Endodermal cell (in vitro differentiated cells): ENCODE measurements around the gene PRIM2. TPM values are rescaled to one million over a fixed set of nuclear protein-coding genes. Genes with fewer than 3 reads are reported as not detected.
"Not testable (repeated sequence)": the region's sequence is repeated elsewhere in the genome, so short reads cannot be mapped to it uniquely, and the experiment has no call there.

Experiments
- DNase-seq: peaks from one replicate; pipeline ENCODE4 v3.0.0-alpha.2; 2017
- H3K27ac ChIP-seq: 2 replicates; pipeline ENCODE4 v1.5.1; 2013; ENCODE audit warnings: mild to moderate bottlenecking, low read depth, low read length, moderate library complexity
- H3K27me3 ChIP-seq: 2 replicates; pipeline ENCODE4 v1.6.1; 2013; ENCODE audit warnings: mild to moderate bottlenecking, low read length, moderate library complexity; ENCODE audit not compliant: insufficient read depth, control insufficient read depth, poor library complexity, severe bottlenecking
- H3K36me3 ChIP-seq: 2 replicates; pipeline ENCODE4 v1.7.0; 2013; ENCODE audit warnings: mild to moderate bottlenecking, low read length, moderate library complexity; ENCODE audit not compliant: control insufficient read depth, insufficient read depth
- H3K4me1 ChIP-seq: one replicate; pipeline ENCODE4 v1.7.0; 2013; ENCODE audit warnings: low read length; ENCODE audit not compliant: control insufficient read depth, insufficient read depth
- H3K4me3 ChIP-seq: 2 replicates; pipeline ENCODE4 v1.5.1; 2013; ENCODE audit warnings: mild to moderate bottlenecking, low read length, moderate library complexity
- H3K9ac ChIP-seq: 2 replicates; pipeline ENCODE4 v1.6.1; 2013; ENCODE audit warnings: mild to moderate bottlenecking, low read length, moderate library complexity; ENCODE audit not compliant: poor library complexity, severe bottlenecking; ENCODE audit errors: extremely low read depth
- H3K9me3 ChIP-seq: 2 replicates; pipeline ENCODE4 v1.6.1; 2013; ENCODE audit warnings: mild to moderate bottlenecking, low read length, moderate library complexity; ENCODE audit not compliant: control insufficient read depth
- H3K27ac Mint-ChIP-seq: 2 replicates; pipeline ENCODE4 v1.8.0; 2020; ENCODE audit warnings: mixed read lengths
- H3K27me3 Mint-ChIP-seq: 2 replicates; pipeline ENCODE4 v1.8.0; 2021; ENCODE audit warnings: mild to moderate bottlenecking, mixed read lengths; ENCODE audit not compliant: insufficient read depth
- H3K36me3 Mint-ChIP-seq: 2 replicates; pipeline ENCODE4 v1.8.0; 2020; ENCODE audit warnings: low read depth, mixed read lengths
- H3K4me1 Mint-ChIP-seq: 2 replicates; pipeline ENCODE4 v1.8.0; 2020; ENCODE audit warnings: mixed read lengths
- H3K4me3 Mint-ChIP-seq: 2 replicates; pipeline ENCODE4 v1.8.0; 2020; ENCODE audit warnings: mild to moderate bottlenecking, moderate library complexity, mixed read lengths
- H3K9me3 Mint-ChIP-seq: 2 replicates; pipeline ENCODE4 v1.8.0; 2020; ENCODE audit warnings: mild to moderate bottlenecking, mixed read lengths
- WGBS, 2 experiments: methylation state at CpG; one replicate each; pipeline versions ENCODE4 v1.1.5 to v1.1.7; 2013; ENCODE audit warnings: missing lambda C conversion rate in 2 of 2, mixed read lengths in 1 of 2; ENCODE audit not compliant: insufficient coverage in 1 of 2, insufficient read length in 1 of 2; 5-methylcytosine and 5-hydroxymethylcytosine counted together
- total RNA-seq, 2 donors: library from RNA; stranded (reverse); fragmentation: NEBNext Ultra II Directional in 1 of 2; extraction: Animal tissue kit (Norgen Biotek cat#: 25700) in 1 of 2; gene quantifications; 2 replicates in 1 of 2; 3 replicates in 1 of 2; pipeline ENCODE4 v1.2.1, GENCODE V29; 2021
- TF ChIP-seq, protein P1 (sequence below): fragments of 200-600 bp; sonication (generic); conservative IDR thresholded peaks from 2 replicates; pipeline ENCODE4 v1.5.0; 2021; ENCODE audit warnings: antibody characterized with exemption, mild to moderate bottlenecking

Gene PRIM2
- total RNA-seq, 2 donors from 2014 or later = 30.9 to 43.1 TPM

DNA sequence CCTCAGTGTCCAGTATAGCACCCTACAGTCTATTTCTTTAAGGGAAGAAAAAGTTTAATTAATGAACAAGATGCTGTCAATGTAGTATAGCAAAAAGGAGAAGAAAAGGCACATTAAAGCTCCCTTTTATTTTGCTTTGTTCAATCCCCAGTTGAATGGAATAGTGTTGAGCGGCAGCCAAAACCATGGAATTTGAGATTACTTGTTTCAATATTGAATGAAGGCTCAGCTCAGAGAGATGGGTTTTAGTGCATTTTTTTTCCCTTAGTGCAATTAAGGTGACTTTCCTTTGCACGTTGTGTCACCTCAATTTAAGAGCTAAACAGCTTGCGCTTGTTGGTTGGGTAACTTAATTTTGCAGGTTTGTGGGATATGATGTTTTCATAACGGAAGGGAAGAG is 254.7 kb downstream of the PRIM2 start:
- H3K36me3 Mint-ChIP-seq, H3K27me3 Mint-ChIP-seq, H3K9me3 ChIP-seq, DNase-seq, H3K27ac Mint-ChIP-seq, H3K36me3 ChIP-seq, H3K27ac ChIP-seq, H3K4me1 ChIP-seq, H3K4me1 Mint-ChIP-seq, H3K9ac ChIP-seq, H3K27me3 ChIP-seq, H3K4me3 Mint-ChIP-seq, H3K9me3 Mint-ChIP-seq, H3K4me3 ChIP-seq: not testable (repeated sequence)
- 96% methylated on average over 4 of the region's 4 CpGs; no CpG with 5 or more reads in 1 of the 2 experiments for WGBS, 2 experiments

DNA sequence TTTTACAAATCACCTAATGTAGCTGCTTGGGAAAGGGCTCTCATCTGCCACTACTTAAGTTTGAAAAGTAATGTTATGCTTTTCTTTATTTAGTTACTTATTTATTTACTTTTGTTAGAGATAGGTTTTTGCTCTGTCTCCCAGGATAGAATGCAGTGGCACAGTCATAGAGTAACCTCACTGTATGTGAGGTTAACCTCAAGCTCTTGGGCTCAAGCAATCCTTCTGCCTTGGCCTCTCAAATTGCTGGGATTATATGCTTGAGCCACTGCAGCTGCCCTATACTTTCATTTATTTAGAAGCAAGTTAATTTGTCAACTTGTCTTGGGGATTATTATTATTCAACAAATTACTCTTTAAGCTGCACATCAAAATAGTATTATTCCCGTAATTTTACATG is 255.4 kb downstream of the PRIM2 start:
- not testable (repeated sequence) for H3K9ac ChIP-seq, H3K27ac Mint-ChIP-seq, H3K4me3 Mint-ChIP-seq, H3K4me1 ChIP-seq, H3K4me1 Mint-ChIP-seq, H3K9me3 ChIP-seq, H3K27me3 Mint-ChIP-seq, H3K36me3 ChIP-seq, H3K36me3 Mint-ChIP-seq, H3K27me3 ChIP-seq, H3K27ac ChIP-seq, H3K4me3 ChIP-seq, DNase-seq, H3K9me3 Mint-ChIP-seq
- WGBS, 2 experiments = no CpG with 5 or more reads among the region's 1 CpG

DNA sequence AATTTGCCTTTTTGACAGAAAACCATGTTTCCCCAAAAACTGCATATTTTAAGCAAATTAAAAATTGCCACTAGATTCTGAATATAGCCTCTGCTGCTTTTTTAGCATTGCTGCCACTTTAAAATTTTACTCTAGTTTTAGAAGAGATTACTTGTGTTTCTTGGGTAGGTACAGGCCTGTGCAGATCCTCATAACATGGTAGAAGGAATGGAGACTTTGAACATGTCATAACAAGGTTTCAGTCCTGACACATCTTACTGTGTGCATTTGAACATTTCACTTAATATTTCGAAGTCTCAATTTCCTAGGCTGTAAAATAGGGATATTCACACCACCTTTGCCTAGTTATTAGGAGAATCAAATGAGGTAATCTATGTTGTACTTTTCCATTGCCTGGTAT is 259.6 kb downstream of the PRIM2 start:
- not testable (repeated sequence) for H3K9me3 ChIP-seq, H3K36me3 ChIP-seq, H3K36me3 Mint-ChIP-seq, H3K27ac Mint-ChIP-seq, H3K4me1 Mint-ChIP-seq, H3K9ac ChIP-seq, H3K4me3 Mint-ChIP-seq, H3K27me3 ChIP-seq, H3K27me3 Mint-ChIP-seq, H3K4me3 ChIP-seq, DNase-seq, H3K9me3 Mint-ChIP-seq, H3K27ac ChIP-seq, H3K4me1 ChIP-seq
- WGBS, 2 experiments = no CpG with 5 or more reads among the region's 1 CpG

DNA sequence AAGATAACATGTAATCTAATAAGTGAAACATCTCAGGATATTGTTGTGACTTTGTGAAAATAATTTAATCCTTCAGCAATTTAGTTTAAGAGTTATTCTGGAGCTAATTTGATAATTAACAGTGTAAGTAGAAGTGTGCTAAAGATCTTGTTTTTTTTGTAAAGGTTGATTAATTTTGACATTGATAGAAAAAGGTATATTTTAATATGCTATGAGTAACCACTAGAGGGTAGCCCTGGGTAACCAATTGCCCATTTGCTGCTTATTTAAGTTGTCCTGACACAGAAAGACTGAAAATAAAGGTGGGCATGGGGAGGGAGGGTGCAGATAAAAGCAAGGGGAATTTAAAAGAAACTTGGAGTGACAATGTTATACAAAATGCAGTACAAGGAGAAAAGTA is 262.1 kb downstream of the PRIM2 start:
- H3K27ac ChIP-seq, H3K4me1 ChIP-seq, H3K27me3 Mint-ChIP-seq, H3K27ac Mint-ChIP-seq, H3K4me1 Mint-ChIP-seq, H3K9ac ChIP-seq, H3K27me3 ChIP-seq, H3K36me3 ChIP-seq, DNase-seq, H3K4me3 Mint-ChIP-seq, H3K9me3 ChIP-seq, H3K9me3 Mint-ChIP-seq, H3K4me3 ChIP-seq, H3K36me3 Mint-ChIP-seq: not testable (repeated sequence)
- TF ChIP-seq, protein P1, sequence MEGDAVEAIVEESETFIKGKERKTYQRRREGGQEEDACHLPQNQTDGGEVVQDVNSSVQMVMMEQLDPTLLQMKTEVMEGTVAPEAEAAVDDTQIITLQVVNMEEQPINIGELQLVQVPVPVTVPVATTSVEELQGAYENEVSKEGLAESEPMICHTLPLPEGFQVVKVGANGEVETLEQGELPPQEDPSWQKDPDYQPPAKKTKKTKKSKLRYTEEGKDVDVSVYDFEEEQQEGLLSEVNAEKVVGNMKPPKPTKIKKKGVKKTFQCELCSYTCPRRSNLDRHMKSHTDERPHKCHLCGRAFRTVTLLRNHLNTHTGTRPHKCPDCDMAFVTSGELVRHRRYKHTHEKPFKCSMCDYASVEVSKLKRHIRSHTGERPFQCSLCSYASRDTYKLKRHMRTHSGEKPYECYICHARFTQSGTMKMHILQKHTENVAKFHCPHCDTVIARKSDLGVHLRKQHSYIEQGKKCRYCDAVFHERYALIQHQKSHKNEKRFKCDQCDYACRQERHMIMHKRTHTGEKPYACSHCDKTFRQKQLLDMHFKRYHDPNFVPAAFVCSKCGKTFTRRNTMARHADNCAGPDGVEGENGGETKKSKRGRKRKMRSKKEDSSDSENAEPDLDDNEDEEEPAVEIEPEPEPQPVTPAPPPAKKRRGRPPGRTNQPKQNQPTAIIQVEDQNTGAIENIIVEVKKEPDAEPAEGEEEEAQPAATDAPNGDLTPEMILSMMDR = peak; percentile 66

DNA sequence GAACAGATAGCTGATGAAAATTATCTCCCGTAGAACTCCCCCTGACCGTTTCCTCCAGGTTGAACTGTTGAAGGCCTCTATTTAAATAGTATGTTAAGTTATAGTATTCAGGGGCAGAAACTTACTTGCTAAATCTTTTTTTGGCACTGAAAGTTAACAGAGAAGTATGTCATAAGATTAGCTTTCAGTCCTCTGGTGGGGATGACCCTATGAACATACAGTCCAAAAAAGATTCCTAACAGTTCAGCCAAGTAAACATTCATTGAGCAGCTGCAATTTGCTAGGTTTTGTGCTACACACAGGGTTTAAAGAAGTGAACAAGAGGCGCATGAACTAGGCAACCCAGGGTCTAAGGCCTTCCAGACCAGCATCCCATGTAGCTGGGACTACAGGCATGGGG is 264.2 kb downstream of the PRIM2 start:
- H3K27ac Mint-ChIP-seq, H3K27me3 Mint-ChIP-seq, H3K36me3 Mint-ChIP-seq, DNase-seq, H3K36me3 ChIP-seq, H3K4me1 Mint-ChIP-seq, H3K4me3 ChIP-seq, H3K4me3 Mint-ChIP-seq, H3K27ac ChIP-seq, H3K9me3 ChIP-seq, H3K9ac ChIP-seq, H3K4me1 ChIP-seq, H3K9me3 Mint-ChIP-seq, H3K27me3 ChIP-seq: not testable (repeated sequence)
- WGBS, 2 experiments = 83 to 93% methylated on average over 1 to 3 of the region's 3 CpGs

DNA sequence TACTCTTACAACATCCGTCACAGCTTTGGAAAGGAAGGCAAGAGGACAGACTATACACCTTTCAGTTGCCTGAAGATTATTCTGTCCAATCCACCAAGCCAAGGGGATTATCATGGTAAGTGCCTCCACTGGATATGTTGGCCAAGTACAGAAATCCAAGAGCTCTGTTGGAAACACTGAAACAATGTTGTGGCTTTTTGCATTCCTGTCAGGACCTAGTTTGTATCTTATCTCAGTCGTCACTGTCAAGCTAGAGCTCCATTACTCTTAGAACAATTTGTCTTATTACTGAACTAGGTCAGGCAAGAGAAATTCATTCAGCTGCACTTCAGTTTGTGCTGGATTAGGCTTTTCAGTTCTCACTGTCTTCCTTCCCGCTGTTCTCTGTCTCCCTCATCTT is 283.7 kb downstream of the PRIM2 start:
- DNase-seq, H3K9me3 ChIP-seq, H3K36me3 ChIP-seq, H3K4me1 ChIP-seq, H3K27ac Mint-ChIP-seq, H3K9ac ChIP-seq, H3K4me3 ChIP-seq, H3K4me3 Mint-ChIP-seq, H3K4me1 Mint-ChIP-seq, H3K27ac ChIP-seq, H3K27me3 Mint-ChIP-seq, H3K36me3 Mint-ChIP-seq, H3K27me3 ChIP-seq, H3K9me3 Mint-ChIP-seq: not testable (repeated sequence)
- 98% methylated on average over 3 of the region's 3 CpGs; no CpG with 5 or more reads in 1 of the 2 experiments for WGBS, 2 experiments

DNA sequence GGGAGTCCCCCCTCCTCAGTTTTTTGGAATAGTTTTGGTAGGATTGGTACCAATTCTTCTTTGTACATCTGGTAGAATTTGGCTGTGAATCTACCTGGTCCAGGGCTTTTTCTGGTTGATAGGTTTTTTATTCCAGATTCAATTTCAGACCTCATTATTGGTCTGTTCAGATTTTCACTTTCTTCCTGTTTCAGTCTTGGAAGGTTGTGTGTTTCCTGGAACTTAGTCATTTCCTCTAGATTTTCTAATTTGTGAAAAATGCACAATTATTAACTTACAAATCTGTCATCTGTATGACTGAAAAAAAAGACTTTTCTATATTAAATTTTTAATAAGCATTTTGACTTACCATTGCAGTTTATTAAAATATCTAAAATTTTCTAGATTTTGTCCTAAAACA is 287.9 kb downstream of the PRIM2 start:
- H3K4me1 ChIP-seq, H3K27me3 Mint-ChIP-seq, H3K27ac ChIP-seq, H3K27ac Mint-ChIP-seq, H3K9ac ChIP-seq, H3K9me3 Mint-ChIP-seq, H3K4me3 ChIP-seq, H3K36me3 ChIP-seq, H3K27me3 ChIP-seq, H3K36me3 Mint-ChIP-seq, H3K4me3 Mint-ChIP-seq, H3K9me3 ChIP-seq, DNase-seq: not testable (repeated sequence)
- H3K4me1 Mint-ChIP-seq = peaks cover 11% of the 10 kb centered on the region
